GM21528 (cell line): ENCODE results near the gene BSG.

ENCODE experiments used
- ATAC-seq: cut with Tn5 transposase; IDR thresholded peaks from one replicate; pipeline ENCODE4 v1.9.1; 2021; ENCODE audit warnings: mild to moderate bottlenecking, moderate library complexity; ENCODE audit not compliant: unreplicated experiment, low FRiP score

The BSG gene

GRCh38 chr19:539429-540030 is 32.9 kb upstream of the BSG start:
- no peak for ATAC-seq

GRCh38 chr19:540867-541637 is 31.3 kb upstream of the BSG start:
- no peak for ATAC-seq

GRCh38 chr19:541699-542098 is 30.7 kb upstream of the BSG start:
- no peak for ATAC-seq

GRCh38 chr19:542173-542866 is 30.1 kb upstream of the BSG start:
- ATAC-seq = no peak

- ATAC-seq = no peak
These were observed 28.3 kb upstream of the BSG start, which contains the start of gene GZMM for GRCh38 chr19:543910-544608. GZMM (plus strand) TSS chr19:544053; CDS start chr19:544072, 19 bp downstream.

GRCh38 chr19:547117-547516 is 25.3 kb upstream of the BSG start:
- no peak for ATAC-seq

GRCh38 chr19:547836-548720 is 24.3 kb upstream of the BSG start:
- ATAC-seq = no peak

GRCh38 chr19:548886-549830 is 23.2 kb upstream of the BSG start:
- no peak for ATAC-seq

GRCh38 chr19:554817-555216 is 17.6 kb upstream of the BSG start:
- no peak for ATAC-seq

GRCh38 chr19:555474-555808 is 17.0 kb upstream of the BSG start:
- ATAC-seq = no peak

- no peak for ATAC-seq
These were observed 15.6 kb upstream of the BSG start for GRCh38 chr19:556611-557382.

- no peak for ATAC-seq
These were observed 13.5 kb upstream of the BSG start for GRCh38 chr19:558770-559439.

- ATAC-seq = no peak
These were observed 12.3 kb upstream of the BSG start for GRCh38 chr19:560121-560520.

GRCh38 chr19:566403-566802 is 6.0 kb upstream of the BSG start:
- ATAC-seq = no peak

GRCh38 chr19:566844-567243 is 5.6 kb upstream of the BSG start:
- no peak for ATAC-seq

GRCh38 chr19:567296-567900 is 5.0 kb upstream of the BSG start:
- ATAC-seq = no peak

- ATAC-seq = no peak
These were observed 2.1 kb upstream of the BSG start for GRCh38 chr19:570251-570686.
